ENCODE measurements around the gene SLC41A3.

GRCh38 chr3:126018545-126018944, 65.4 kb downstream of the SLC41A3 start:
- TF ChIP-seq CTCF (IDR thresholded peaks at IDR 0.05): no peak
- TF ChIP-seq POLR2A (IDR thresholded peaks at IDR 0.05): no peak

Measured in transverse colon (tissue), 3 donors.